T1000 (cell line): ENCODE results near the gene SCAF1.
A peak's percentile ranks its signal among the peaks of the same experiment; 100 is the strongest.

ENCODE experiments used
- DNase-seq: peaks from one replicate; lab custom pipeline; 2025; ENCODE audit warnings: mixed read lengths; lab: John Stamatoyannopoulos, UW

Gene SCAF1

GRCh38 chr19:49641688-49642491 lies at the start of gene SCAF1:
SCAF1 (plus strand) TSS chr19:49642209; CDS start chr19:49645027, 2,818 bp downstream.
- peak; percentile 99 for DNase-seq

- no peak for DNase-seq
Measured at GRCh38 chr19:49592486-49593232, 49.4 kb upstream of the SCAF1 start.

GRCh38 chr19:49593233-49594113 lies 48.5 kb upstream of the SCAF1 start:
- DNase-seq = peak; percentile 81

- DNase-seq = no peak
Measured at GRCh38 chr19:49594157-49594992, 47.6 kb upstream of the SCAF1 start.

GRCh38 chr19:49594993-49595818 lies 46.8 kb upstream of the SCAF1 start:
- no peak for DNase-seq

GRCh38 chr19:49595819-49596404 lies 46.1 kb upstream of the SCAF1 start:
- DNase-seq = no peak

- DNase-seq = no peak
Measured at GRCh38 chr19:49596407-49596806, 45.6 kb upstream of the SCAF1 start.

- DNase-seq = no peak
Measured at GRCh38 chr19:49596954-49597702, 44.9 kb upstream of the SCAF1 start.

GRCh38 chr19:49597703-49597974 lies 44.4 kb upstream of the SCAF1 start:
- no peak for DNase-seq

GRCh38 chr19:49599378-49600295 lies 42.4 kb upstream of the SCAF1 start:
- DNase-seq = no peak

GRCh38 chr19:49601482-49602038 lies 40.4 kb upstream of the SCAF1 start:
- DNase-seq = no peak

- no peak for DNase-seq
Measured at GRCh38 chr19:49602806-49603205, 39.2 kb upstream of the SCAF1 start.

GRCh38 chr19:49605605-49606004 lies 36.4 kb upstream of the SCAF1 start:
- no peak for DNase-seq

- no peak for DNase-seq
Measured at GRCh38 chr19:49609499-49610092, 32.4 kb upstream of the SCAF1 start.

- DNase-seq = no peak
Measured at GRCh38 chr19:49613374-49613773, 28.6 kb upstream of the SCAF1 start.

- DNase-seq = peak; percentile 45
Measured at GRCh38 chr19:49614096-49614833, 27.7 kb upstream of the SCAF1 start.

GRCh38 chr19:49615861-49616260 lies 26.1 kb upstream of the SCAF1 start:
- no peak for DNase-seq
